ENCODE measurements around the gene AP3B1. TPM values are rescaled to one million over a fixed set of nuclear protein-coding genes. Genes with fewer than 3 reads are reported as not detected.

The AP3B1 gene
- polyA plus RNA-seq, 1 experiment, result 67.0 TPM

GRCh38 chr5:78335976-78336375 lies 41.5 kb upstream of the AP3B1 start:
- Histone ChIP-seq H3K27me3 (ENCODE audit: control insufficient read depth, insufficient read depth, low read length) (no peaks in the 10 kb centered on the region), H3K9me3 (ENCODE audit: control insufficient read depth, insufficient read depth, low read length) (peaks cover 6% of the 10 kb centered on the region), H3K4me3 (ENCODE audit: low read depth, low read length) (no peak overlapping the region), H3K27ac (ENCODE audit: low read depth, low read length) (no peak overlapping the region)
- no peak for DNase-seq (ENCODE audit: low read depth, low spot score)
- TF ChIP-seq CTCF (IDR thresholded peaks at IDR 0.05; ENCODE audit: low read depth, low read length), result no peak
- CTCF ChIA-PET, result interaction anchor here (0.7 kb wide), 1 partner anchor 584 kb away, joined by 3 read pairs; no protein-coding TSS in a partner anchor
- POLR2A ChIA-PET, result no interaction called here

- Histone ChIP-seq H3K9me3 (ENCODE audit: control insufficient read depth, insufficient read depth, low read length) (peaks cover 6% of the 10 kb centered on the region), H3K27me3 (ENCODE audit: control insufficient read depth, insufficient read depth, low read length) (no peaks in the 10 kb centered on the region), H3K4me3 (ENCODE audit: low read depth, low read length) (no peak overlapping the region), H3K27ac (ENCODE audit: low read depth, low read length) (no peak overlapping the region)
- TF ChIP-seq CTCF (IDR thresholded peaks at IDR 0.05; ENCODE audit: low read depth, low read length), result no peak
- DNase-seq (ENCODE audit: low read depth, low spot score), result no peak
- CTCF ChIA-PET, result interaction anchor here (1.1 to 1.6 kb wide), 3 partner anchors 26 to 39 kb away, joined by 3 to 4 read pairs (median 3); no protein-coding TSS in a partner anchor
- POLR2A ChIA-PET, result interaction anchor here (1.2 kb wide), 1 partner anchor 174 kb away, joined by 5 read pairs; no protein-coding TSS in a partner anchor
Observed at GRCh38 chr5:78334811-78335210, 40.3 kb upstream of the AP3B1 start.

GRCh38 chr5:78331523-78332080 lies 37.1 kb upstream of the AP3B1 start:
- DNase-seq (ENCODE audit: low read depth, low spot score), result no peak
- Histone ChIP-seq H3K27ac (ENCODE audit: low read depth, low read length) (no peak overlapping the region), H3K27me3 (ENCODE audit: control insufficient read depth, insufficient read depth, low read length) (no peaks in the 10 kb centered on the region), H3K4me3 (ENCODE audit: low read depth, low read length) (no peak overlapping the region), H3K9me3 (ENCODE audit: control insufficient read depth, insufficient read depth, low read length) (no peaks in the 10 kb centered on the region)
- ChIA-PET CTCF (no interaction called here), POLR2A (no interaction called here)
- no peak for TF ChIP-seq CTCF (IDR thresholded peaks at IDR 0.05; ENCODE audit: low read depth, low read length)

GRCh38 chr5:78328585-78329173 lies 34.2 kb upstream of the AP3B1 start:
- H3K4me3 ChIP-seq (ENCODE audit: low read depth, low read length), result no peak overlapping the region
- no peaks in the 10 kb centered on the region for H3K9me3 ChIP-seq (ENCODE audit: control insufficient read depth, insufficient read depth, low read length)
- no peak for TF ChIP-seq CTCF (IDR thresholded peaks at IDR 0.05; ENCODE audit: low read depth, low read length)
- ChIA-PET POLR2A (no interaction called here), CTCF (interaction anchor here (1.0 kb wide), 1 partner anchor 12 kb away, joined by 3 read pairs; no protein-coding TSS in a partner anchor)
- no peaks in the 10 kb centered on the region for H3K27me3 ChIP-seq (ENCODE audit: control insufficient read depth, insufficient read depth, low read length)
- H3K27ac ChIP-seq (ENCODE audit: low read depth, low read length), result no peak overlapping the region
- DNase-seq (ENCODE audit: low read depth, low spot score), result peak; percentile 4

GRCh38 chr5:78327761-78328510 lies 33.4 kb upstream of the AP3B1 start:
- Histone ChIP-seq H3K27me3 (ENCODE audit: control insufficient read depth, insufficient read depth, low read length) (no peaks in the 10 kb centered on the region), H3K9me3 (ENCODE audit: control insufficient read depth, insufficient read depth, low read length) (no peaks in the 10 kb centered on the region), H3K27ac (ENCODE audit: low read depth, low read length) (no peak overlapping the region), H3K4me3 (ENCODE audit: low read depth, low read length) (no peak overlapping the region)
- ChIA-PET CTCF (interaction anchor here (1.0 kb wide), 1 partner anchor 13 kb away, joined by 3 read pairs; no protein-coding TSS in a partner anchor), POLR2A (no interaction called here)
- DNase-seq (ENCODE audit: low read depth, low spot score), result no peak
- TF ChIP-seq CTCF (IDR thresholded peaks at IDR 0.05; ENCODE audit: low read depth, low read length), result no peak

Measured in AG04450 (cell line).